Activated T-helper 17 cell treated with anti-CD3 and anti-CD28 coated beads, Interleukin-2, amount 50 U/mL, for 72 hours (primary cell): Measurements from ENCODE around the gene DRC3. TPM values are rescaled to one million over a fixed set of nuclear protein-coding genes. Genes with fewer than 3 reads are reported as not detected.

Source experiments
- ATAC-seq: fragments of 150-1000 bp; cut with Tn5 transposase; replicated peaks from 2 replicates; pipeline ENCODE4 v1.10.0; 2021; ENCODE audit warnings: mild to moderate bottlenecking, moderate library complexity
- H3K27ac Mint-ChIP-seq: one replicate; pipeline ENCODE4 v1.8.0; 2022; ENCODE audit warnings: mixed read lengths
- H3K27me3 Mint-ChIP-seq: one replicate; pipeline ENCODE4 v1.8.0; 2022; ENCODE audit warnings: mixed read lengths
- H3K36me3 Mint-ChIP-seq: one replicate; pipeline ENCODE4 v1.8.0; 2022; ENCODE audit warnings: low read depth, mild to moderate bottlenecking, mixed read lengths
- H3K4me1 Mint-ChIP-seq: one replicate; pipeline ENCODE4 v1.8.0; 2022; ENCODE audit warnings: mixed read lengths
- H3K4me3 Mint-ChIP-seq: one replicate; pipeline ENCODE4 v1.8.0; 2022; ENCODE audit warnings: mild to moderate bottlenecking, mixed read lengths
- H3K9me3 Mint-ChIP-seq: one replicate; pipeline ENCODE4 v1.8.0; 2022; ENCODE audit warnings: mixed read lengths
- total RNA-seq, 2 donors: library from RNA; stranded (reverse); gene quantifications; one replicate each; pipeline ENCODE4 v1.2.3, GENCODE V29; 2022

The DRC3 gene
- total RNA-seq: under 1 TPM in 1 of 2 donors, not detected in 1; 0.58 TPM

- peak; percentile 97 for ATAC-seq
- peak within 1 kb of the TSS; percentile 81 for H3K27ac Mint-ChIP-seq
- peak within 1 kb of the TSS; percentile 78 for H3K4me3 Mint-ChIP-seq
- H3K36me3 Mint-ChIP-seq: no peaks in the 10 kb centered on the region
- peaks cover 24% of the 10 kb centered on the region for H3K4me1 Mint-ChIP-seq
- no peaks in the 10 kb centered on the region for H3K27me3 Mint-ChIP-seq
- H3K9me3 Mint-ChIP-seq: no peaks in the 10 kb centered on the region
Observed at GRCh38 chr17:17972126-17972951, at the start of gene DRC3, which contains the start of gene TOM1L2. Gene DRC3 (plus strand): TSS chr17:17972862. CDS start chr17:17977599, 4,737 bp downstream. Gene TOM1L2 (minus strand): TSS chr17:17972400. CDS start chr17:17972313, 87 bp downstream.

- H3K4me3 Mint-ChIP-seq: no peak overlapping the region
- peaks cover 8% of the 10 kb centered on the region for H3K4me1 Mint-ChIP-seq
- no peaks in the 10 kb centered on the region for H3K36me3 Mint-ChIP-seq
- no peak for ATAC-seq
- no peaks in the 10 kb centered on the region for H3K9me3 Mint-ChIP-seq
- H3K27me3 Mint-ChIP-seq: no peaks in the 10 kb centered on the region
- no peak overlapping the region for H3K27ac Mint-ChIP-seq
Observed at GRCh38 chr17:17924131-17924856, 48.4 kb upstream of the DRC3 start.

- ATAC-seq: no peak
Observed at GRCh38 chr17:17924857-17925250, 47.8 kb upstream of the DRC3 start.

GRCh38 chr17:17926036-17926435 lies 46.6 kb upstream of the DRC3 start:
- Mint-ChIP-seq H3K9me3 (no peaks in the 10 kb centered on the region), H3K4me3 (no peak overlapping the region), H3K36me3 (no peaks in the 10 kb centered on the region), H3K27me3 (no peaks in the 10 kb centered on the region), H3K4me1 (peaks cover 5% of the 10 kb centered on the region), H3K27ac (no peak overlapping the region)
- no peak for ATAC-seq

More at GRCh38 chr17:17924857-17925250, 47.8 kb upstream of the DRC3 start:
- Mint-ChIP-seq H3K27ac (peak overlapping the region; percentile 14), H3K4me3 (no peak overlapping the region), H3K9me3 (no peaks in the 10 kb centered on the region), H3K36me3 (no peaks in the 10 kb centered on the region), H3K27me3 (no peaks in the 10 kb centered on the region), H3K4me1 (peaks cover 8% of the 10 kb centered on the region)

- Mint-ChIP-seq H3K36me3 (no peaks in the 10 kb centered on the region), H3K4me3 (no peak overlapping the region)
- no peak for ATAC-seq
Observed at GRCh38 chr17:17926840-17927449, 45.7 kb upstream of the DRC3 start.

GRCh38 chr17:17928398-17929287 lies 44.0 kb upstream of the DRC3 start:
- Mint-ChIP-seq H3K9me3 (no peaks in the 10 kb centered on the region), H3K27ac (no peak overlapping the region), H3K36me3 (no peaks in the 10 kb centered on the region), H3K27me3 (no peaks in the 10 kb centered on the region), H3K4me1 (no peaks in the 10 kb centered on the region), H3K4me3 (no peak overlapping the region)
- no peak for ATAC-seq

More at GRCh38 chr17:17926840-17927449, 45.7 kb upstream of the DRC3 start:
- Mint-ChIP-seq H3K4me1 (no peaks in the 10 kb centered on the region), H3K9me3 (no peaks in the 10 kb centered on the region), H3K27ac (no peak overlapping the region), H3K27me3 (no peaks in the 10 kb centered on the region)

- Mint-ChIP-seq H3K4me3 (no peak overlapping the region), H3K4me1 (peaks cover 1% of the 10 kb centered on the region), H3K27ac (no peak overlapping the region), H3K9me3 (no peaks in the 10 kb centered on the region), H3K36me3 (no peaks in the 10 kb centered on the region), H3K27me3 (no peaks in the 10 kb centered on the region)
- no peak for ATAC-seq
Observed at GRCh38 chr17:17929655-17930380, 42.8 kb upstream of the DRC3 start.

GRCh38 chr17:17930674-17931073 lies 42.0 kb upstream of the DRC3 start:
- no peak overlapping the region for H3K4me3 Mint-ChIP-seq
- H3K9me3 Mint-ChIP-seq: no peaks in the 10 kb centered on the region
- ATAC-seq: no peak
- no peaks in the 10 kb centered on the region for H3K27me3 Mint-ChIP-seq
- H3K27ac Mint-ChIP-seq: no peak overlapping the region
- H3K36me3 Mint-ChIP-seq: no peaks in the 10 kb centered on the region
- H3K4me1 Mint-ChIP-seq: peaks cover 10% of the 10 kb centered on the region

- Mint-ChIP-seq H3K4me3 (no peak overlapping the region), H3K9me3 (no peaks in the 10 kb centered on the region), H3K36me3 (no peaks in the 10 kb centered on the region), H3K4me1 (peaks cover 15% of the 10 kb centered on the region), H3K27ac (no peak overlapping the region), H3K27me3 (no peaks in the 10 kb centered on the region)
- no peak for ATAC-seq
Observed at GRCh38 chr17:17931159-17931558, 41.5 kb upstream of the DRC3 start.

- peak; percentile 63 for ATAC-seq
- peak overlapping the region; percentile 52 for H3K27ac Mint-ChIP-seq
- no peaks in the 10 kb centered on the region for H3K36me3 Mint-ChIP-seq
- H3K4me3 Mint-ChIP-seq: no peak overlapping the region
- H3K27me3 Mint-ChIP-seq: no peaks in the 10 kb centered on the region
- H3K9me3 Mint-ChIP-seq: no peaks in the 10 kb centered on the region
- peaks cover 16% of the 10 kb centered on the region for H3K4me1 Mint-ChIP-seq
Observed at GRCh38 chr17:17933775-17934174, 38.9 kb upstream of the DRC3 start.

GRCh38 chr17:17934214-17934613 lies 38.4 kb upstream of the DRC3 start:
- Mint-ChIP-seq H3K27ac (peak overlapping the region; percentile 52), H3K27me3 (no peaks in the 10 kb centered on the region), H3K36me3 (no peaks in the 10 kb centered on the region), H3K9me3 (no peaks in the 10 kb centered on the region), H3K4me1 (peaks cover 16% of the 10 kb centered on the region), H3K4me3 (no peak overlapping the region)
- ATAC-seq: no peak

GRCh38 chr17:17934806-17935205 lies 37.9 kb upstream of the DRC3 start:
- no peak overlapping the region for H3K4me3 Mint-ChIP-seq
- H3K36me3 Mint-ChIP-seq: no peaks in the 10 kb centered on the region
- no peak for ATAC-seq
- H3K27me3 Mint-ChIP-seq: no peaks in the 10 kb centered on the region
- no peak overlapping the region for H3K27ac Mint-ChIP-seq
- peaks cover 16% of the 10 kb centered on the region for H3K4me1 Mint-ChIP-seq
- no peaks in the 10 kb centered on the region for H3K9me3 Mint-ChIP-seq
